GM08714 (cell line): ENCODE results near the gene PTPRCAP.

Source experiments
- H3K4me3 ChIP-seq: fragments of 200-500 bp; sonication (Bioruptor generic); 2 replicates; pipeline ENCODE4 v1.5.1; 2014; ENCODE audit warnings: mild to moderate bottlenecking, low read length, inconsistent platforms
- ZNF274 ChIP-seq: IDR thresholded peaks from 2 replicates; pipeline ENCODE4 v1.6.1; 2012; ENCODE audit warnings: mild to moderate bottlenecking, low read depth, low read length

PTPRCAP gene

GRCh38 chr11:67439321-67440228 is 2.1 kb upstream of the PTPRCAP start:
- TF ChIP-seq ZNF274, result no peak
- H3K4me3 ChIP-seq, result no peak overlapping the region

- no peak for TF ChIP-seq ZNF274
Observed at GRCh38 chr11:67438158-67438902, 848 bp upstream of the PTPRCAP start.

GRCh38 chr11:67437809-67438157 is 301 bp upstream of the PTPRCAP start:
- peak overlapping the region; percentile 85; the same call in 1 of the 2 replicates for H3K4me3 ChIP-seq
- no peak for TF ChIP-seq ZNF274

More at GRCh38 chr11:67438158-67438902, 848 bp upstream of the PTPRCAP start:
- peak overlapping the region; percentile 85; the same call in 1 of the 2 replicates for H3K4me3 ChIP-seq

GRCh38 chr11:67436459-67437081 is 912 bp downstream of the PTPRCAP start:
- TF ChIP-seq ZNF274, result no peak
- peak overlapping the region; percentile 85 for H3K4me3 ChIP-seq

- peak overlapping the region; percentile 85; the same call in 1 of the 2 replicates for H3K4me3 ChIP-seq
- TF ChIP-seq ZNF274, result no peak
Observed at GRCh38 chr11:67435727-67436458, 1.6 kb downstream of the PTPRCAP start.

- no peak for TF ChIP-seq ZNF274
Observed at GRCh38 chr11:67435031-67435726, 2.3 kb downstream of the PTPRCAP start.

GRCh38 chr11:67434395-67434881 is 3.0 kb downstream of the PTPRCAP start:
- no peak for TF ChIP-seq ZNF274
- H3K4me3 ChIP-seq, result no peak overlapping the region

More at GRCh38 chr11:67435031-67435726, 2.3 kb downstream of the PTPRCAP start:
- H3K4me3 ChIP-seq, result no peak overlapping the region; the same call in 1 of the 2 replicates

GRCh38 chr11:67433536-67434394 is 3.7 kb downstream of the PTPRCAP start:
- no peak overlapping the region for H3K4me3 ChIP-seq
- no peak for TF ChIP-seq ZNF274

GRCh38 chr11:67432655-67433349 is 4.7 kb downstream of the PTPRCAP start:
- H3K4me3 ChIP-seq, result no peak overlapping the region
- no peak for TF ChIP-seq ZNF274

- H3K4me3 ChIP-seq, result no peak overlapping the region
- TF ChIP-seq ZNF274, result no peak
Observed at GRCh38 chr11:67431346-67432249, 5.9 kb downstream of the PTPRCAP start.

- no peak overlapping the region; the same call in 1 of the 2 replicates for H3K4me3 ChIP-seq
Observed at GRCh38 chr11:67429722-67430121, 7.8 kb downstream of the PTPRCAP start.

More at GRCh38 chr11:67429722-67430121, 7.8 kb downstream of the PTPRCAP start:
- TF ChIP-seq ZNF274, result no peak
